ENCODE measurements around the gene SMAD7.

SMAD7 gene

GRCh38 chr18:48950536-48951447, at the start of gene SMAD7:
TSS of gene SMAD7 (minus strand) at chr18:48950965. CDS start at chr18:48950424, 541 bp downstream.
- FAIRE-seq = no peak
- no peak for DNase-seq (ENCODE audit: insufficient read length, low spot score)

GRCh38 chr18:48999569-48999968, 48.8 kb upstream of the SMAD7 start:
- DNase-seq (ENCODE audit: insufficient read length, low spot score) = no peak
- FAIRE-seq = no peak

GRCh38 chr18:48997985-48998831, 47.4 kb upstream of the SMAD7 start:
- peak; percentile 66 for FAIRE-seq
- peak; percentile 92 for DNase-seq (ENCODE audit: insufficient read length, low spot score)

GRCh38 chr18:48997681-48997984, 46.9 kb upstream of the SMAD7 start:
- FAIRE-seq = no peak
- DNase-seq (ENCODE audit: insufficient read length, low spot score) = no peak

GRCh38 chr18:48996901-48997463, 46.2 kb upstream of the SMAD7 start:
- DNase-seq (ENCODE audit: insufficient read length, low spot score) (peak; percentile 63), FAIRE-seq (no peak)

GRCh38 chr18:48996041-48996440, 45.3 kb upstream of the SMAD7 start:
- FAIRE-seq (no peak), DNase-seq (ENCODE audit: insufficient read length, low spot score) (no peak)

GRCh38 chr18:48994926-48995835, 44.4 kb upstream of the SMAD7 start:
- FAIRE-seq (peak; percentile 33), DNase-seq (ENCODE audit: insufficient read length, low spot score) (no peak)

GRCh38 chr18:48994044-48994651, 43.4 kb upstream of the SMAD7 start:
- DNase-seq (ENCODE audit: insufficient read length, low spot score) (no peak), FAIRE-seq (no peak)

GRCh38 chr18:48993586-48993985, 42.8 kb upstream of the SMAD7 start:
- FAIRE-seq = no peak
- no peak for DNase-seq (ENCODE audit: insufficient read length, low spot score)

- peak; percentile 20 for FAIRE-seq
- DNase-seq (ENCODE audit: insufficient read length, low spot score) = no peak
These were observed 42.2 kb upstream of the SMAD7 start for GRCh38 chr18:48992791-48993555.

GRCh38 chr18:48992133-48992532, 41.4 kb upstream of the SMAD7 start:
- FAIRE-seq = no peak

GRCh38 chr18:48991676-48992075, 40.9 kb upstream of the SMAD7 start:
- DNase-seq (ENCODE audit: insufficient read length, low spot score) (no peak), FAIRE-seq (no peak)

More at GRCh38 chr18:48992133-48992532, 41.4 kb upstream of the SMAD7 start:
- no peak for DNase-seq (ENCODE audit: insufficient read length, low spot score)

GRCh38 chr18:48991319-48991660, 40.5 kb upstream of the SMAD7 start:
- FAIRE-seq (no peak), DNase-seq (ENCODE audit: insufficient read length, low spot score) (no peak)

GRCh38 chr18:48990481-48991318, 39.9 kb upstream of the SMAD7 start:
- no peak for DNase-seq (ENCODE audit: insufficient read length, low spot score)
- FAIRE-seq = no peak

GRCh38 chr18:48989304-48990303, 38.8 kb upstream of the SMAD7 start:
- no peak for DNase-seq (ENCODE audit: insufficient read length, low spot score)
- no peak for FAIRE-seq

GRCh38 chr18:48988508-48989303, 37.9 kb upstream of the SMAD7 start:
- FAIRE-seq (no peak), DNase-seq (ENCODE audit: insufficient read length, low spot score) (no peak)

Data from HTR-8/SVneo (cell line).